ENCODE data around the gene PEX7.

- TF ChIP-seq CTCF (conservative IDR thresholded peaks at IDR 0.05) = no peak
- no peak for TF ChIP-seq ZFX (IDR thresholded peaks at IDR 0.05)
Observed at GRCh38 chr6:136959471-136959891, 137.1 kb downstream of the PEX7 start.

Data from C4-2B (cell line).